Motor neuron (in vitro differentiated cells): ENCODE data around the gene KIDINS220. TPM values are rescaled to one million over a fixed set of nuclear protein-coding genes. Genes with fewer than 3 reads are reported as not detected.

ENCODE experiments used
- ATAC-seq, 8 experiments: fragments of 200-7000 bp; cut with Tn5 transposase; replicated peaks in 6 of 8; 2 replicates each; pipeline ENCODE4 v1.8.0; 2021; ENCODE audit warnings: mild to moderate bottlenecking in 8 of 8, moderate library complexity in 8 of 8
- H3K27ac ChIP-seq, 2 donors: fragments of 250-450 bp; sonication (Bioruptor Pico); 2 replicates each; pipeline ENCODE4 v1.9.0; 2021; ENCODE audit warnings: antibody characterized with exemption in 2 of 2, mild to moderate bottlenecking in 2 of 2, moderate library complexity in 1 of 2
- H3K4me1 ChIP-seq, 2 donors: fragments of 250-450 bp; sonication (Bioruptor Pico); replicated peaks in 1 of 2; 2 replicates each; pipeline ENCODE4 v1.6.1; 2021; ENCODE audit warnings: antibody characterized with exemption in 2 of 2, mild to moderate bottlenecking in 2 of 2, moderate library complexity in 1 of 2
- H3K4me3 ChIP-seq, 5 donors: fragments of 250-450 bp; sonication (Bioruptor Pico); 2 replicates each; pipeline ENCODE4 v1.9.0; 2021; ENCODE audit warnings: antibody characterized with exemption in 5 of 5, mild to moderate bottlenecking in 5 of 5, moderate library complexity in 4 of 5
- WGBS, 10 experiments: fragments of 450-650 bp; shearing (Covaris generic); methylation state at CpG; one replicate each; pipeline ENCODE4 v1.0.0; 2022; 5-methylcytosine and 5-hydroxymethylcytosine counted together
- in situ Hi-C, 9 experiments: fragments of 400-800 bp; cut with MboI; loops; one replicate each; pipeline ENCODE4 v1.15.0; 2021; ENCODE audit warnings: low sequenced_read_pairs in 9 of 9, low pct_unique_long_range_greater_than_20kb in 2 of 9; ENCODE audit not compliant: unreplicated experiment in 9 of 9
- total RNA-seq, 8 experiments: library from RNA; unstranded; fragments of 300-600 nt; gene quantifications; 2 replicates each; pipeline versions ENCODE4 v1.2.3 to v1.2.4, GENCODE V29; 2022

The KIDINS220 gene
- total RNA-seq, 8 experiments from 2014 or later: 33.3 to 202 (median 147) TPM

DNA sequence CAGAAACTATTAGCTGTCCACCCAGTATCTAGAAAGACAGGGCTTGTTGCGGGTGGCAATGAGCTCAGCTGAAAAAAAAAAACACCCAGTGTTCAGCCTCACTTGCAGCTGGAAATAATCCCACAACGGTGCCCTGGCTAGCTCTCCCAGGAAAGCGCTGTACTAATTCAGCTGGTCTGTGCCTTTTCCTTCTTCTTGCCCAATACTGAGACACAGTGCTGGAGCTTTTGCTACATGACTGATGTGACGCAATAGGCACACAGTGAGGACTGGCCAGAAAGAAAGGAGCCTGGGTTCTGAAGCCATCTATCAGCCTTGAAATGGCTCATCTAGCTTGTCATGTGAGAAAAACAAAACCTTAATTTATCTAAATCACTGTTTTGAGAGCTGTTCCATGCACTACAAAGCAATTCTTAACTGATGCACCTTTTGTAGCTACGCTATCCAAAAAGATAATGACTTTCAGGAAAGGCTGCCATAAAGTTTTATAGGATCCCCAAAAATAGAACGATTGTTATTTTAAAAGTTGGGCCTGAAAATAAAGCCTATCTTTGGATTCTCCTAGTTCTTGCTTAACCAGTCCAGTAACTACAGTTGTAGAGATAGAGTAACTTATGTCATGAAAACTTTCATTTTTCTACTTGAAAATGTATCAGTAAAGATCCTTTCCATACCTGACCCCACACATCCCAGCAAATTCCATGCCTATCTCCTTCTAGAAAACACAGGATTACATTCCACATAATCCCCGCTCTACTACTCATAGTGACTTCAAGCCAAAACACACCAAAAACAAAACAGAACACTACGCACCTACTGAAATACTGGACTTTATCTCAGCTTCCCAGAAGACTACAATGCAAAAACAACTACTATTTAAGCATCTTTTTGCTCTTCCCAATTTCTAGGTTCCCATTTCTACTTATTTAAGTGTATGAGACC lies 15.9 kb downstream of the KIDINS220 start:
- ATAC-seq: peak in 7 of 8 experiments; percentile 22 to 98 (median 77)
- Histone ChIP-seq H3K4me3 (no peak overlapping the region), H3K27ac (peak overlapping the region in 1 of 2 donors; percentile 48), H3K4me1 (peaks cover 4 to 6% of the 10 kb centered on the region in 2 donors)
- WGBS, 10 experiments: 44 to 100% (median 64%) methylated on average over 1 to 8 of the region's 8 CpGs
- in situ Hi-C loops: no loop called here

DNA sequence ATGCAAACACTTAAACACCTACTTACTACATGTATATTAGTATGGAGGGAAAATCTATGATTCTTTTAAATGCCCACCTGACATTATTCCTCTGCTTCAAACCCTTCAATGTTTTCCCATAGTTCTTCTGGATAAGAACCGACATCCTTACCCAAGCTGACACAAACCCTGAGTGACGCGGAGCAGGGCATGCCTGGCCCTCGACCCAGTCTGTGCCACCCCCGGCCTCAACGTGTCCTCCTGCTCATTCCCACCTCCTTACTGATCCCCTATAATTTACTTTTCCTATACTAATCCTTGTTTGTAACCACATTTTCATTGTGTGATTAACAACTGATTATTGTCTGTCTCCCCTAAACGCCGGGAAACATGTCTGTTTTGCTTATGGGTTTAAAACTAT lies 17.5 kb downstream of the KIDINS220 start:
- in situ Hi-C loops: no loop called here
- no peak for ATAC-seq
- H3K4me3 ChIP-seq: no peak overlapping the region
- peaks cover 4 to 6% of the 10 kb centered on the region in 2 donors for H3K4me1 ChIP-seq
- 89 to 100% (median 97%) methylated on average over 1 to 8 of the region's 8 CpGs for WGBS, 10 experiments
- no peak overlapping the region for H3K27ac ChIP-seq

DNA sequence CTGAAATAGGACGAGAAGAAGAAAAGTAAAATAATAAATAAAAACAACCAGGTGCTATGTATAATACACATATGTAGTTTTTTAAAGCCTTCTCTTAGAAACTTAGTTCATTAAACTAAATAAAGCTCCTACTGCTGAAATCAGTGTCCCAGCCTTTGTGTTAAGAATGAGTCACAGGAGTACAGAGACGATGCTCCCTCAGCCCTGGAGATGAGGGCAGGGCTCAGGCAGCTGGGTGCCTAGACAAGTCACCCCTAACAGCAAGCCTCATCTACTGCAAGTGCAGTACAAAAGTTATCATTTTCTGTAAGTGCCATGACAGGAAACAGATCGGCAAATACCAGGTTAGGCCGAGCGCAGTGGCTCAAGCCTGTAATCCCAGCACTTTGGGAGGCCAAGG lies 18.2 kb downstream of the KIDINS220 start:
- ATAC-seq: peak in 4 of 8 experiments; percentile 62 to 80 (median 75)
- in situ Hi-C loops: no loop called here

DNA sequence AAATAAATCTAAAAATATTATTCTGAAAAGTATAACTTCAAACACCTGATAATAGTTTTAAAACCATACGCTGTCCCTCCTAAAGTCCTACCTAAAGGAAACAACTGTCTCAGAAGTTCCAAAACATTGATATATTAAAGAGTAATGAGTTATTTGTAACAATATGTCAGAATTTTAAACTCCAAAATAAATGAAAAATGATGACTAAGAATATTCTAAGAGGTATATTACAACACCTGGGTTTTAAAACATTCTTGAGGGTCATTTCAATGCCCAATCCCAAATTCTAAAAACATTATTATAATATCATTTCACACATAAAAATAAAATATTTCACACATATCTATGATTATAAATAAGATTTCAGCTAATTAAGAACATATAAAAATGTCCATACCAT lies 20.2 kb downstream of the KIDINS220 start:
- in situ Hi-C loops: no loop called here
- Histone ChIP-seq H3K4me3 (no peak overlapping the region), H3K27ac (no peak overlapping the region), H3K4me1 (peaks cover 4 to 6% of the 10 kb centered on the region in 2 donors)
- ATAC-seq: no peak
- 83 to 100% (median 100%) methylated on average over 1 of the region's 1 CpG; no CpG with 5 or more reads in 1 of the 10 experiments for WGBS, 10 experiments

More for the DNA sequence above, 18.2 kb downstream of the KIDINS220 start:
- Histone ChIP-seq H3K4me1 (peaks cover 4 to 6% of the 10 kb centered on the region in 2 donors), H3K27ac (no peak overlapping the region), H3K4me3 (no peak overlapping the region)
- WGBS, 10 experiments: 33 to 100% (median 78%) methylated on average over 1 to 5 of the region's 5 CpGs

DNA sequence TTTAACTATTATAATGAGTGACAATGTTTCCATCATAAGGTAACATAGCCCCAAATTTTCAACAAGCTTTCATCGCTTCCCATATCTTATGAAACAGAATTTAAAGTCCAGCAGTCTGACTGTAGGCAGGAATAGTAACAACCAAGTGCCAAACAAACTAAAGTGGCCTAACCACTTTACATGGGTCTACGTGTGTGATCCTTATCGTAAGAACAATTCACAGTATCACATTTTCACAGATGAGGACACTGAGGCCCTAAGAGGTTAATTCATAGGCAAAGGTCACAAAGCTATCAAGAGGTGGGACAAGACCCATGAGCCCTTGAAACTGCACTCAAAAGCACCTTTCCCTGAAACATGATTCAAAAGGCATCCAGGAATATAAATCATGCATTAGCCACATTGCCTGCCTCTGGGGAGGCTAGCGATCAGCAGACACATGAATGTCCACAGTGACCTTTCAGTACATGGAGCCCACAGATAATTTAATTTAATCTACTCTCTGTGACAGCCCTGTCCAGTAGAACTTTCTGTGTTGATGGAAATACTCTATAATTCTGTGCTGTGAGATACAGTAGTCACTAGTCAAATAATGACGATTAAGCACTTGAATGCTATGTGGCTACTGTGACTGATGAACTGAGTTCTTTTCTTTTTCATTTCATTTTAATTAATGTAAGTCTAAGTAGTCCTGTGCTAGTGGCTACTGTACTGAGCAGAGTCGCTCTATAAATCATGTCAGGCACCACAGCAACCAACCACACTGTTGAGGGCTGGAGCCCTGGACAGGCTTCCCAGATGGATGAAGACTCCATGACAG lies 30.3 kb downstream of the KIDINS220 start:
- peak in 5 of 8 experiments; percentile 75 to 96 (median 88) for ATAC-seq
- WGBS, 10 experiments: 43 to 100% (median 94%) methylated on average over 1 to 6 of the region's 6 CpGs; no CpG with 5 or more reads in 1 of the 10 experiments

GRCh38 chr2:8805278-8806210 lies 31.9 kb downstream of the KIDINS220 start:
- WGBS, 10 experiments: 40 to 100% (median 87%) methylated on average over 1 to 5 of the region's 6 CpGs; no CpG with 5 or more reads in 2 of the 10 experiments
- Histone ChIP-seq H3K4me3 (no peak overlapping the region), H3K4me1 (peaks cover 5 to 9% of the 10 kb centered on the region in 2 donors), H3K27ac (no peak overlapping the region)
- in situ Hi-C loops: no loop called here
- no peak for ATAC-seq

More for the DNA sequence above, 30.3 kb downstream of the KIDINS220 start:
- in situ Hi-C loops: no loop called here
- Histone ChIP-seq H3K4me1 (peaks cover 5 to 9% of the 10 kb centered on the region in 2 donors), H3K4me3 (no peak overlapping the region), H3K27ac (peak overlapping the region in 1 of 2 donors; percentile 49)

GRCh38 chr2:8803658-8804379 lies 33.6 kb downstream of the KIDINS220 start:
- H3K4me3 ChIP-seq: no peak overlapping the region
- ATAC-seq: peak in 4 of 8 experiments; percentile 67 to 99 (median 98)
- no peak overlapping the region for H3K27ac ChIP-seq
- WGBS, 10 experiments: 33 to 100% (median 90%) methylated on average over 1 to 3 of the region's 3 CpGs; no CpG with 5 or more reads in 2 of the 10 experiments
- in situ Hi-C loops: no loop called here
- H3K4me1 ChIP-seq: peaks cover 5 to 9% of the 10 kb centered on the region in 2 donors

- WGBS, 10 experiments: 64 to 100% (median 96%) methylated on average over 1 to 3 of the region's 3 CpGs
- ATAC-seq: no peak
- in situ Hi-C loops: no loop called here
- H3K4me1 ChIP-seq: peaks cover 4% of the 10 kb centered on the region in 2 donors
- H3K4me3 ChIP-seq: no peak overlapping the region
- no peak overlapping the region for H3K27ac ChIP-seq
Measured at GRCh38 chr2:8802741-8803140, 34.7 kb downstream of the KIDINS220 start.

GRCh38 chr2:8800821-8801220 lies 36.6 kb downstream of the KIDINS220 start:
- Histone ChIP-seq H3K4me3 (no peak overlapping the region), H3K27ac (no peak overlapping the region), H3K4me1 (no peaks in the 10 kb centered on the region)
- WGBS, 10 experiments: 91 to 100% (median 97%) methylated on average over 1 to 4 of the region's 4 CpGs; no CpG with 5 or more reads in 1 of the 10 experiments
- no peak for ATAC-seq
- in situ Hi-C loops: no loop called here

GRCh38 chr2:8800218-8800617 lies 37.2 kb downstream of the KIDINS220 start:
- no peaks in the 10 kb centered on the region for H3K4me1 ChIP-seq
- H3K4me3 ChIP-seq: no peak overlapping the region
- in situ Hi-C loops: no loop called here
- ATAC-seq: no peak
- H3K27ac ChIP-seq: no peak overlapping the region
- WGBS, 10 experiments: 93 to 100% (median 98%) methylated on average over 1 to 5 of the region's 5 CpGs; no CpG with 5 or more reads in 1 of the 10 experiments

DNA sequence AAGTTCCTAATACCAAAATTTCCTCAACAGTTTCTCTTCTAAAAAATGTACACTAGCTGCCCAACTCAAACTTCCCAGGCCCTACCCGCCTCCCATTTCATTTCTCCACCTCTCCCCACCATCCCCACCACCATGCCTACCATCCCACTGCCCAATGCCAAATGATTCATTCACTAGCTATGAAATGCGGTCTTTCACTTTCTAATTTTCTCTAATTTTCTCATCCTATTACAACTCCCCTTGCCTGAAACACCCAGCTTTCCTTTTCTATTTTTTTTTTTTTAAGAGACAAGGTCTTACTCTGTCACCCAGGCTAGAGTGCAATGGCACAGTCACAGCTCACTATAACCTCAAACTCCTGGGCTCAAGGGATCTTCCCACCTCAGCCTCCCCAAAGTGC lies 38.4 kb downstream of the KIDINS220 start:
- H3K4me1 ChIP-seq: no peaks in the 10 kb centered on the region
- in situ Hi-C loops: no loop called here
- no peak for ATAC-seq
- no peak overlapping the region for H3K27ac ChIP-seq
- 57 to 100% (median 100%) methylated on average over 1 to 2 of the region's 2 CpGs; no CpG with 5 or more reads in 3 of the 10 experiments for WGBS, 10 experiments
- H3K4me3 ChIP-seq: no peak overlapping the region
